Calu3 (cell line): Measurements from ENCODE around the gene MYLIP. TPM values are rescaled to one million over a fixed set of nuclear protein-coding genes. Genes with fewer than 3 reads are reported as not detected.

Experiments
- BruUV-seq: library from RNA; stranded (reverse); fragments of 400-500 nt; replicated peaks from 2 replicates; lab custom pipeline; 2021; lab: Mats Ljungman, UMichigan
- CTCF ChIA-PET: fragments of 300-600 bp; sonication (Branson Sonifier 250); formaldehyde crosslinking; loops from one replicate; lab custom pipeline; 2022; ENCODE audit warnings: antibody characterized with exemption; lab: Charles Lee
- DNase-seq: peaks from one replicate; pipeline ENCODE4 v3.0.0; 2022
- H3K27ac Mint-ChIP-seq: one replicate; pipeline ENCODE4 v1.8.0; 2022; ENCODE audit warnings: mixed read lengths; ENCODE audit not compliant: unreplicated experiment
- H3K27me3 Mint-ChIP-seq: one replicate; pipeline ENCODE4 v1.8.0; 2022; ENCODE audit warnings: mixed read lengths; ENCODE audit not compliant: unreplicated experiment
- H3K36me3 Mint-ChIP-seq: one replicate; pipeline ENCODE4 v1.8.0; 2022; ENCODE audit warnings: mild to moderate bottlenecking, moderate library complexity, mixed read lengths; ENCODE audit not compliant: insufficient read depth, unreplicated experiment
- H3K4me1 Mint-ChIP-seq: one replicate; pipeline ENCODE4 v1.8.0; 2022; ENCODE audit warnings: mild to moderate bottlenecking, low read depth, mixed read lengths; ENCODE audit not compliant: unreplicated experiment
- H3K4me3 Mint-ChIP-seq: one replicate; pipeline ENCODE4 v1.8.0; 2022; ENCODE audit warnings: mild to moderate bottlenecking, low read depth, moderate library complexity, mixed read lengths; ENCODE audit not compliant: unreplicated experiment
- H3K9me3 Mint-ChIP-seq: one replicate; pipeline ENCODE4 v1.8.0; 2022; ENCODE audit warnings: low read depth, mixed read lengths; ENCODE audit not compliant: unreplicated experiment
- CTCF ChIP-seq: fragments of 200-600 bp; IDR thresholded peaks from one replicate; pipeline ENCODE4 v1.8.0; 2022; ENCODE audit warnings: antibody characterized with exemption; ENCODE audit not compliant: unreplicated experiment
- intact Hi-C: fragments of 100-400 bp; cut with micrococcal nuclease; formaldehyde crosslinking; loops from one replicate; pipeline ENCODE4 v1.10.0; 2022; ENCODE audit not compliant: unreplicated experiment
- total RNA-seq: library from RNA; stranded (reverse); gene quantifications from 2 replicates; pipeline ENCODE4 v1.2.3, GENCODE V29; 2022

The MYLIP gene
- total RNA-seq, 1 experiment from 2014 or later, result 8.1 TPM

GRCh38 chr6:16118825-16119224 lies 10.1 kb upstream of the MYLIP start:
- CTCF ChIA-PET, result interaction anchor here (0.6 kb wide), 1 partner anchor 27 kb away, joined by 3 read pairs; no protein-coding TSS in a partner anchor
- Mint-ChIP-seq H3K36me3 (no peaks in the 10 kb centered on the region), H3K27ac (no peak overlapping the region), H3K4me3 (no peak overlapping the region), H3K27me3 (peaks cover 35% of the 10 kb centered on the region), H3K4me1 (no peaks in the 10 kb centered on the region), H3K9me3 (no peaks in the 10 kb centered on the region)
- DNase-seq, result no peak
- intact Hi-C loops, result no loop called here
- no TSS peak for BruUV-seq
- TF ChIP-seq CTCF, result no peak

- Mint-ChIP-seq H3K27ac (no peak overlapping the region), H3K9me3 (no peaks in the 10 kb centered on the region), H3K36me3 (no peaks in the 10 kb centered on the region), H3K4me3 (no peak overlapping the region), H3K4me1 (no peaks in the 10 kb centered on the region), H3K27me3 (peaks cover 40% of the 10 kb centered on the region)
- no peak for DNase-seq
- CTCF ChIA-PET, result no interaction called here
- TF ChIP-seq CTCF, result no peak
- intact Hi-C loops, result no loop called here
- BruUV-seq, result no TSS peak
Observed at GRCh38 chr6:16121339-16121738, 7.5 kb upstream of the MYLIP start.

GRCh38 chr6:16122197-16122596 lies 6.7 kb upstream of the MYLIP start:
- peaks cover 48% of the 10 kb centered on the region for H3K27me3 Mint-ChIP-seq
- no peak for DNase-seq
- no peak overlapping the region for H3K27ac Mint-ChIP-seq
- intact Hi-C loops, result no loop called here
- H3K4me3 Mint-ChIP-seq, result no peak overlapping the region
- no peaks in the 10 kb centered on the region for H3K4me1 Mint-ChIP-seq
- TF ChIP-seq CTCF, result no peak
- no peaks in the 10 kb centered on the region for H3K9me3 Mint-ChIP-seq
- BruUV-seq, result no TSS peak
- CTCF ChIA-PET, result no interaction called here
- no peaks in the 10 kb centered on the region for H3K36me3 Mint-ChIP-seq

- no peak for DNase-seq
- BruUV-seq, result no TSS peak
- peaks cover 18% of the 10 kb centered on the region for H3K36me3 Mint-ChIP-seq
- CTCF ChIA-PET, result no interaction called here
- no peak overlapping the region for H3K27ac Mint-ChIP-seq
- H3K27me3 Mint-ChIP-seq, result peaks cover 53% of the 10 kb centered on the region
- H3K4me3 Mint-ChIP-seq, result no peak overlapping the region
- intact Hi-C loops, result no loop called here
- no peaks in the 10 kb centered on the region for H3K9me3 Mint-ChIP-seq
- no peaks in the 10 kb centered on the region for H3K4me1 Mint-ChIP-seq
- TF ChIP-seq CTCF, result no peak
Observed at GRCh38 chr6:16124198-16125180, 4.4 kb upstream of the MYLIP start.
